SH-SY5Y (cell line): Measurements from ENCODE around the gene RIIAD1.

ENCODE experiments used
- GATA2 ChIP-seq: IDR thresholded peaks from 2 replicates; pipeline ENCODE4 v1.6.1; 2011; ENCODE audit warnings: mild to moderate bottlenecking, low read depth, low read length
- GATA3 ChIP-seq: IDR thresholded peaks from 2 replicates; pipeline ENCODE4 v1.6.1; 2011; ENCODE audit warnings: low read depth, mild to moderate bottlenecking, low read length, moderate library complexity

- no peak for TF ChIP-seq GATA3
- TF ChIP-seq GATA2 = no peak
Observed at GRCh38 chr1:151777317-151777716, 56.0 kb downstream of the RIIAD1 start.
